IPS-11a (cell line): Measurements from ENCODE around the gene MPZL3.

Experiments
- H3K4me3 ChIP-seq: one replicate; pipeline ENCODE4 v1.5.1; 2013; ENCODE audit warnings: low read depth, low read length, control low read depth

The MPZL3 gene

DNA sequence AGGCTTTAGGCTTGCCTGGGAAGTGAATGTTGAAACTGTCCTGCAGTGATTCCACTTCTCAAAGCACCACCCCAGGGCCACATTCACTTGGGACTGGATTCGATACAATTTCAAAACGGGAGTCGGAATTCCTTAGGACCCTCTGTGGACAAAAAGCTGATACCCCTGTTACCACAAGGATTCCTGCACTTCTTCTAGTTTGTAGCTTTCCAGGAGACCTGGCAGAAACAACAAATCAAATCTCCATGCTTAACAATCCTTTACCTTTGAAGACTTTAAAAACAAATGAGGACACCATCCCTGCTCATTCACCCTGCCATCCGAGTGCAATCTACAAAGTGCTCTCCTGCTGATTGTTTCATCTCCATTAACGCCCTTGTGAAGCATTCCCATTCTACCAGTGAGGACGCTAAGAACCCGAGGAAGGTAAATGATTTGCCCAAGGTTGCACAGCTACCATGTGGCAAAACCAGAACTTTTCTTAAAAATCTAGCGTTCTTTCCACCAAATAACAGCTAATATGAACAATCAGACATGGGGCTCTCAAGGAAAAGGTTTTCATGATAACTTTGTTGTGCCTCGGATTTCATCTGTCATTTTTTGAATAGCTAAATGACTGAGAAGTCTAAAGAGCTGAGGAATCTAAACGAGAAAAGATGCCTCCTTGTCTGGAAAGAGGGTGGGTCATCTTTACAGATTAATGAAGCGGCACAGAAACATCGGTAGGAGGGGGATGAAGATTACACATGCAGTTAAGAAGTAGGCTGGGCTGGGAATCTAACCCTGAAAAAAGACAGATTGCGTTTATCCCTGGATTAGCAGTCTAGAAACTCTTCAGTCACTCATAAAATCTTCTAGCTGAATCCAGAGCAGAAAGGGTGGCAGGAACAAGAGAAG, 12.7 kb upstream of the MPZL3 start:
- H3K4me3 ChIP-seq = no peak overlapping the region

DNA sequence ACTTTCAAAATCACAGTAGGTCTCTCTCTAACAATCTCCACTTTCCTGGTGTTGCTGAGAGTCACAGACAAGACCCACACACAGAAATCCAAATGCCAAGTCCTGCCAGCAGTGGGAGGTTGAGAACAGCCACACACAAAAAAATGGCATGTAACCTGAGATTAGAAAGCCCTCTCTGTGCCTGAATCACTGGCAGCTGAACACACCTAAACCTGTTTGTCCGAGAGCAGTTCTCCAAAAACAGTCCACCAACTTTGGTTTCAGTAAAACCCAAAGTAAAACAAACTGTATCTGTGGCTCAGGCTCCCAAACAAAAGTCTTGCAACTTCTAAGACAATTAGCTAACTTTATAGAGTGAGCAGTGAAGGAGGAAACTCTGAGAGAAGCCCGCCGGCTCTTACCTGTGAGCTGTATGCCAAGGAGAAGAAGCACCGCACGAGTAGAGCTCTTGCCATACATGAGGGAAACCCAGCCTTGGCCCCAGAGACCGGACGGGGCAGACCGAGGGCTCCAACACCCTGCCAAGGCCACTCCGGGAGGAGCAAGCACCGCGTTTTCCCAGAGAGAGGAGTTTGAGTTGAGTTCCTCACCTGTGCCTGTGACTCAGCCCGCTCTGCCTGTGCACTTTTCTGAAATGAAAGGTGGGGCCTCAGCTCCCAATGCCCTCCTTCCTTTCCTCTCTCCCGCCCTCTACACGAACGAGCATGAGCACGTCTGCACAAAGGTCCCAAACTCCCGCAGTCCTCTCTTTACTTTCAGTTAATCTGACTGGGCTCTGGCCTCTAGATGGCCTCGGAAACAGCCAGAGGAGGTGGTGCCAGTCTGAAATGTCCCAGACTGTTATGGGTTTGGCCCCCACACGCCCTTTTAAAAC, 11.8 kb upstream of the MPZL3 start, which contains the start of gene MPZL2:
MPZL2 (minus strand) TSS at position 603 of the 874 bp plus-strand sequence; CDS start at position 459, 144 bp downstream.
- peak within 1 kb of the TSS; percentile 42 for H3K4me3 ChIP-seq

DNA sequence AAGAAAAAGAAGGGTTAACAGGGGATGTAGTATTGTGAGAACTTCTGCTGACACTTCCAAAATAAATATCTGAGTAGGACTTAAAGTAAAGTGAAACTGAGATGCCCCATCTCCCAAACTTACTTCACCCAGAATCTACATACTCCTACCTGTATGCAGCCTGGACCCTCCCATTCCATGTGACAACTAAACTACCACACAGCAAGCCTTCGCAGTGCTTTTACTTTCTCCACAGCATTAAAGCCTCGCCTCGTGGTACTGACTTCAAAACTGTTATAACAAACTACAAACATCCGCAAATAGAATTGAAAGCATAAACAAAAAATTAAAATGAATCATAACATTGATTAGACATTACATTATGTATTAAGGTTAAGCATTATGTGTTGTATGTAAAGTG, 10.9 kb upstream of the MPZL3 start:
- H3K4me3 ChIP-seq = no peak overlapping the region

DNA sequence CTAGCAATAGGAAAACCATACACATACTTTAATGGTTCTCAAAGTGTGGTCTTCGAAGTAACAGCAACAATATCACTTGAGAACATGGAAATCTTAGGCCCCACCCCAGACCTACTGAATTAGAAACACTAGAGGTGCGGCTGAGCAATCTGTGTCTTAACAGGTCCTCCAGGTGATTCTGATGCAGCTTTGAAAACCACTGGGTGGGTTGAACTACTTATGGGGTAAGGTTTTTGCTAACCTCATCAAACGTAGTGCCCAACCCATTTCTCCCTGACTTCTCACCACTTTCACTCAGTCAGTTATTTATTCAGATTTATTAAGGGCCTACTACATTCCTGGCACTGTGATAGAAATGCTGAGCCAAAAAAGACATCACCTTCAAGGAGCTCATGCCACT, 8.2 kb upstream of the MPZL3 start:
- no peak overlapping the region for H3K4me3 ChIP-seq

GRCh38 chr11:118259138-118259537, 7.0 kb upstream of the MPZL3 start:
- H3K4me3 ChIP-seq = no peak overlapping the region

GRCh38 chr11:118258410-118258809, 6.2 kb upstream of the MPZL3 start:
- no peak overlapping the region for H3K4me3 ChIP-seq

GRCh38 chr11:118252688-118253087, 523 bp upstream of the MPZL3 start:
- peak overlapping the region; percentile 81 for H3K4me3 ChIP-seq

GRCh38 chr11:118247041-118247440, 5.1 kb downstream of the MPZL3 start:
- H3K4me3 ChIP-seq = no peak overlapping the region

DNA sequence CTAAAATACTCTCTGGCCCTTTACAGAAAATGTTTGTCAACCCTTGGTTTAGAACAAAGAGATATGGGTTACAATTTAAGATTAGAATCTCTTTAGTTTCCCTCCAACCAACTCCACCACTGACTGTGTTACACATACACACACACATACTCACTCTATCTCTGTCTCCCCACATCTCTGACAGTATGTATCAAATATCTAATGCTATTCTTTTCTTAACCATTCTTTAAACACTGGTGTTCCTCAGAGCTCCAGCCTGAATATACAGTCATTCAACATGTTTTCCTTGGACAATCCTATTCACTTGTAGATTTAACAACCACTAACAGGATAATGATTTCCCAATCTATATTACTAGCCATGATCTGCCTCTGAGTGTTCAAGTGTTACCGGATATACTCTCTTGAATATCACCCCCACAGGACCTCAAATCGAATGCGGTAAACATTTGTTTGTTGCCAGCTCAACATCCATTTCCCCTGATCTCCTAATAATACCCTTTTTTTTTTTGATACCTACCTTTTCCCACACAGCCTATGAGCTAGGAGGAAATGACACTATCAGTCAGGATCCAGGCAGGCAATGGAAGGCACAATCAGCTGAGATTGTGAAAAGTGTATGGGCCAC, 6.1 kb downstream of the MPZL3 start:
- no peak overlapping the region for H3K4me3 ChIP-seq

DNA sequence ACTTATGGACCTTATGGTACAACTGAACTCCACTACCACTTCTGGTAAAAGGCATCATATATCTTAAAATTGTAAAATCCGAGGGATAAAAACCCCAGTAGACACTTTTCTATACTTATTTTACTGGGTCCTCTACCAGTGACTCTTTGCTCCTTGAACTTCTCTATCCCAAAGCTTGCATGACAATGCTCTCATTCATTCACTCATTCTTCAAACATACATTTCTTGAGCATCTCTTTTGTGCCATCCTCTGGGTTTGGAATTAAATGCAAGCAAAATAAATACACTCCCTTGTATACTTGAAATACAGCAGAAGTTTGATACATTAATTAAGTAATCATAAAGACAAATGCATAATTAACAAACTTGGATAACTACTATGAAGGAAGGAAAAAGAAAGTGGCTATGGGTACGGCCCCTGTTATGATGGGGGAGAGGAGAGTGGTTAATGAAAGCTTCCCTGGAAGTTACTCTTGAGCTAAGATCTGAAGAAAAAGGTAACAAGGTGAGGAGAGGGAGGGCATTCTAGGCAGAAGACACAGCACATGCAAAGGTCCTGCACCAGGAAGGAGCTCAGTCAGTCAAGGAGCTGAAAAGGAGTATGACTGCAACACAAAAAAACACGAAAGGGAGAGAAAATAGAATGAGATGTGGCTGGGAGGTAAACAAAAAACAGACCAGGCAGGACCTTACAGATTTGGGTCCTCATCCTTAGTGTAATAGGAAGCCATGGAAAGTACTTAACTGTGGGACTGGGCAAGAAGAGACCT, 8.0 kb downstream of the MPZL3 start:
- H3K4me3 ChIP-seq = no peak overlapping the region

DNA sequence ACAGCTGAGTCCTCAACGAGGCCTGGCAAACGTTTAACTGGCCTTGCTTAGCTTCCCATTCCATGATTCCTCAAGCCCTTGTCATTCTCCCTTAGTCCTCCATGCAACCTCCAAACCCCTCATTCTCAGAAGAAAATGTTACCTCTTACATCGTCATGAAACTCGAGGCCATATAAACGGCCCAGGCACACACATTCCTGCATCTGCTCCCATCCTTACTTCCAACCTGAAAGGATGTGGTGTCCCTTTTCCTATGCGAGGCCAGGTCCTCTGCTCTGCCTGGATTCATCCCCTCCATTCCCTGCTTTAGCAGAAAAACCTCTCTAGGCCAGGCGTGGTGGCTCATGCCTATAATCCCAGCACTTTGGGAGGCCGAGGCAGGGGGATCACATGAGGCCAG, 9.0 kb downstream of the MPZL3 start:
- no peak overlapping the region for H3K4me3 ChIP-seq

- no peak overlapping the region for H3K4me3 ChIP-seq
Observed at GRCh38 chr11:118241764-118242098, 10.4 kb downstream of the MPZL3 start.

DNA sequence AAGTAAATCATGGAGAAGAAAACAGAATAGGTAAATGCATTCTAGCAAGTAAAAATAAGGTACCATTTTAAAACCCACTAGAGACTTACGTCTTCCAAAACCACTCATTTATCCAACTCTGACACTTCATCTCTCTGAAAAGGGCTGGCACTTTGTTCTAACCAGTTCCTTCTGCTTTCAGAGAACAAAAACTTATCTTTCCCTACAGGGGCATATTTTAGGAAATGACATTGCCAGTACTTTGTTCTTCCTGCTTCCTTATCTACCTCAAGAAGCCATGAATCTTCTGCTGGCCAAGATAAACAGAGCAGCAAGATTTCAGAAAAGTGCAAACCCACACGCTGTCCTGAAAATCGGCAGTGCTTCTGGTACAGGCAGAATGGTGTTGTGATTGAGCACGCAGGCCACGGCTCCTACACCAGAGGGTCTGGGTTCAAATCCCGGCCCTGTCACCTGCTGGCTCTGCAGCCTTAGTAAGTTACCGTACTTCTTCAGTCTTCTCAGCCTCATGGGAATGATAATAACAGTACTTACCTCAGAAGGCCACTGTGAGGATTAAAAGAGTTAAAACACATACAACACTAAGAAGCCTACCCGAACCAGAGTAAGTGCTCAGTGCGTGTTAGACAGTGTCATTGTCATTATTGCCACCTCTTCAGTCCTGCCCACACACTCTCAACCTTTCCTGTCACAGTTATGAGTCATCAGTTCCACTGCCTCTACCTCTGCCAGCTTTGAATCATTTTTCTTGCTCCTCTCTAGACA, 11.0 kb downstream of the MPZL3 start:
- H3K4me3 ChIP-seq = no peak overlapping the region

GRCh38 chr11:118239509-118240205, 12.5 kb downstream of the MPZL3 start:
- H3K4me3 ChIP-seq = no peak overlapping the region

- no peak overlapping the region for H3K4me3 ChIP-seq
Observed at GRCh38 chr11:118238929-118239328, 13.2 kb downstream of the MPZL3 start.

DNA sequence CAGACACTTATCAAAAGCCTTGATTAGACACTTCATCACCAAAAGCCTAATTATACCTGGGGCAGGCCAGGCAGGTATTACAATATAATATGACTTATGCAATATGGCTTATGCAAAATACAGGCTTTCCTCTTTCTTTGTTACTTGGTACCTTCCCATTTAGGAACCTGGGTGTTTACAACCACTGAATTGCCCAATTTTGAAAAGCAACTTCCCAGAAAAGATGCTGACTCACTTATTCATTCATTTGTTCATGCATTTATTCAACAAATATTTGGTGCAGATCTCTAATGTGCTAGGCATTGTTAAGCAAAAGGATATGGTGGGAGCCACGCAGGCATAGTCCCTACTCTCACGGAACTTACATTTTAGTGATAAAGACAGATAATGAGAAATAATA, 13.7 kb downstream of the MPZL3 start:
- no peak overlapping the region for H3K4me3 ChIP-seq

DNA sequence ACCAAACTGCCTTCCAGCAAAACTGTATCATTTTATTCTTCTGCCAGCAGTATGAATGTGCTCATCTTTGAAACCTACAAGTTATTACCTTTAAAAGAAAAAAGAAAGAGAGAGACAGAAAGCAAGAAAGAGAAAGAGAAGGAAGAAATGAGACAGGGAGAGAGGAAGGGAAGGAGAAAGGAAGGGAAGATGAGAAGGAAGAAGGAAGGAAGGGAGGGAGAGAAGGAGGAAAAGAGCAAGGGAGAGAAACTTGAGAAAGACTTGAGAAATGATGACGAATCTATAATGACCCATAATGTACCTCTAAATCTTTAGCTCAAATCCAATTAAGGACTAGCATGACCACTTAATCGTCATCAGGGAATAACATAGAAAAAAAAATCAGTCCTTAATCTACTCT, 16.0 kb downstream of the MPZL3 start:
- no peak overlapping the region for H3K4me3 ChIP-seq

GRCh38 chr11:118234833-118235232, 17.3 kb downstream of the MPZL3 start:
- H3K4me3 ChIP-seq = no peak overlapping the region

DNA sequence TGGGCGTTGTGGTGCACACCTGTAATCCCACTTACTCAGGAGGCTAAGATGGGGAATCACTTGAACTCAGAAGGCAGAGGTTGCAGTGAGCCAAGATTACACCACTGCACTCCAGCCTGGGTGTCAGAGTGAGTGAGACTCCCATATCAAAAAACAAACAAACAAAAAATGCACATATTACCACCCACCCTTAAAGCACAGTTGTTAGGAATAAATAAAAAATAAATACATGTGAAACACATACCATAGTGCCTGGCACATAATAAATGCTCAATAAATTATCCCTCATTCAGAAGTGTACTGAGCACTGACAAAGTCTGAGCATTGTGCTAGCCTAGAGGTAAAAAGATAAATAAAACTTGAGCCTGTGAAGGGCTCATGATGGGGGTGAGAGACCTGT, 18.3 kb downstream of the MPZL3 start:
- H3K4me3 ChIP-seq = no peak overlapping the region
